ENCODE data around the gene UQCC3. TPM values are rescaled to one million over a fixed set of nuclear protein-coding genes. Genes with fewer than 3 reads are reported as not detected.
A peak's percentile ranks its signal among the peaks of the same experiment; 100 is the strongest.

UQCC3 gene, protein sequence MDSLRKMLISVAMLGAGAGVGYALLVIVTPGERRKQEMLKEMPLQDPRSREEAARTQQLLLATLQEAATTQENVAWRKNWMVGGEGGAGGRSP
- total RNA-seq: 10 to 100 TPM; 13.9 to 23.2 TPM

DNA sequence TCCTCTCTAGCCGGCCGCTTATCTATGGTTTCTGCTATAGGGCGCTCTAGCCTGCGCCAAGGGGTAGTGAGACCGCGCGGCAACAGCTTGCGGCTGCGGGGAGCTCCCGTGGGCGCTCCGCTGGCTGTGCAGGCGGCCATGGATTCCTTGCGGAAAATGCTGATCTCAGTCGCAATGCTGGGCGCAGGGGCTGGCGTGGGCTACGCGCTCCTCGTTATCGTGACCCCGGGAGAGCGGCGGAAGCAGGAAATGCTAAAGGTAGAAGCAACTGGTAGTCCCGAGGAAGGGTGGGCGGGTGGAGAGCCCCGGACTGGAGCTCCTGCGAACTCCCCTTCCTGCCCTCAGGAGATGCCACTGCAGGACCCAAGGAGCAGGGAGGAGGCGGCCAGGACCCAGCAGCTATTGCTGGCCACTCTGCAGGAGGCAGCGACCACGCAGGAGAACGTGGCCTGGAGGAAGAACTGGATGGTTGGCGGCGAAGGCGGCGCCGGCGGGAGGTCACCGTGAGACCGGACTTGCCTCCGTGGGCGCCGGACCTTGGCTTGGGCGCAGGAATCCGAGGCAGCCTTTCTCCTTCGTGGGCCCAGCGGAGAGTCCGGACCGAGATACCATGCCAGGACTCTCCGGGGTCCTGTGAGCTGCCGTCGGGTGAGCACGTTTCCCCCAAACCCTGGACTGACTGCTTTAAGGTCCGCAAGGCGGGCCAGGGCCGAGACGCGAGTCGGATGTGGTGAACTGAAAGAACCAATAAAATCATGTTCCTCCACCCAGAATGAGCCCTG is at the start of gene UQCC3, which contains the start of gene LBHD1:
TSS of gene UQCC3 (plus strand) at position 66 of the 782 bp plus-strand sequence. CDS start at position 139, 73 bp downstream.
TSS of gene LBHD1 (minus strand) at position 660 of the 782 bp plus-strand sequence. CDS start 2,236 bp downstream, outside the sequence.
- TF ChIP-seq, protein P1, sequence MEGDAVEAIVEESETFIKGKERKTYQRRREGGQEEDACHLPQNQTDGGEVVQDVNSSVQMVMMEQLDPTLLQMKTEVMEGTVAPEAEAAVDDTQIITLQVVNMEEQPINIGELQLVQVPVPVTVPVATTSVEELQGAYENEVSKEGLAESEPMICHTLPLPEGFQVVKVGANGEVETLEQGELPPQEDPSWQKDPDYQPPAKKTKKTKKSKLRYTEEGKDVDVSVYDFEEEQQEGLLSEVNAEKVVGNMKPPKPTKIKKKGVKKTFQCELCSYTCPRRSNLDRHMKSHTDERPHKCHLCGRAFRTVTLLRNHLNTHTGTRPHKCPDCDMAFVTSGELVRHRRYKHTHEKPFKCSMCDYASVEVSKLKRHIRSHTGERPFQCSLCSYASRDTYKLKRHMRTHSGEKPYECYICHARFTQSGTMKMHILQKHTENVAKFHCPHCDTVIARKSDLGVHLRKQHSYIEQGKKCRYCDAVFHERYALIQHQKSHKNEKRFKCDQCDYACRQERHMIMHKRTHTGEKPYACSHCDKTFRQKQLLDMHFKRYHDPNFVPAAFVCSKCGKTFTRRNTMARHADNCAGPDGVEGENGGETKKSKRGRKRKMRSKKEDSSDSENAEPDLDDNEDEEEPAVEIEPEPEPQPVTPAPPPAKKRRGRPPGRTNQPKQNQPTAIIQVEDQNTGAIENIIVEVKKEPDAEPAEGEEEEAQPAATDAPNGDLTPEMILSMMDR (IDR thresholded peaks at IDR 0.05): no peak
- H3K9me3 ChIP-seq: no peaks in the 10 kb centered on the region
- peak within 1 kb of the TSS; percentile 96 to 99 for H3K9ac ChIP-seq (ENCODE audit: low read depth in 2 of 2, low read length in 2 of 2)
- H3K27ac ChIP-seq: peak within 1 kb of the TSS; percentile 81
- peak within 1 kb of the TSS; percentile 57 for H3K4me3 ChIP-seq
- H3K36me3 ChIP-seq: no peaks in the 10 kb centered on the region
- no peaks in the 10 kb centered on the region for H3K27me3 ChIP-seq
- peaks cover 21% of the 10 kb centered on the region for H3K4me1 ChIP-seq
- intact Hi-C loops (cut with DNase I): no loop called here
- peak; percentile 88 for DNase-seq

DNA sequence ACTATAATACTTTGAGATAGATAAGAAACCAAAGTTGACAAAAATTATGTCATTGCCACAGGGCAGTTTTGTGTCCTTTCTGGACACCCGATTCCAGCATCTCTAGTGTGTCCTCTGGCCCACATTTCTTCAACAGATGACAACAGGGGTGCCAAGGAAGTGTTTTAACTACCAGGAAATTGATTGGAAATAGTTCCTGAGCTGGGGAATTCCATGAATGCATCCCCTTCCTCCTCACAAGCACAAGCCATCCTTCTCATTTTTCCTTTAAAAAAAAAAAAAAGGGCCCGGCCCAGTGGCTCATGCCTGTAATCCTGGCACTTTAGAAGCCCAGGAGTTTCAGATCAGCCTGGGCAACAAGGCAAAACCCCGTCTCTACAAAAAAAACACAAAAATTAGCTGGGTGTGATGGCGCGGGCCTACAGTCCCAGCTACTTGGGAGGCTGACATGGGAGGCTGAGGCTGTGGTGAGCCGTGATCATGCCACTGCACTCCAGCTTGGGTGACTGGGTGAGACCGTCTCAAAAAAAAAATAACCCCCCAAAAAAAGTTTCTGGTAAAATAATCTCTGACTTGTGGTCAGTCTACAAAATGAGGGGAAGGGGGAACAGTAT is 48.9 kb upstream of the UQCC3 start:
- Histone ChIP-seq H3K4me3 (no peak overlapping the region), H3K36me3 (peaks cover 19% of the 10 kb centered on the region), H3K27ac (peak overlapping the region; percentile 98), H3K4me1 (peaks cover 8% of the 10 kb centered on the region), H3K9ac (ENCODE audit: low read depth in 2 of 2, low read length in 2 of 2) (peak overlapping the region in 1 of 2 donors; percentile 52), H3K9me3 (no peaks in the 10 kb centered on the region), H3K27me3 (no peaks in the 10 kb centered on the region)
- TF ChIP-seq, protein P1 (IDR thresholded peaks at IDR 0.05): no peak
- intact Hi-C loops (cut with DNase I): no loop called here
- DNase-seq: no peak

DNA sequence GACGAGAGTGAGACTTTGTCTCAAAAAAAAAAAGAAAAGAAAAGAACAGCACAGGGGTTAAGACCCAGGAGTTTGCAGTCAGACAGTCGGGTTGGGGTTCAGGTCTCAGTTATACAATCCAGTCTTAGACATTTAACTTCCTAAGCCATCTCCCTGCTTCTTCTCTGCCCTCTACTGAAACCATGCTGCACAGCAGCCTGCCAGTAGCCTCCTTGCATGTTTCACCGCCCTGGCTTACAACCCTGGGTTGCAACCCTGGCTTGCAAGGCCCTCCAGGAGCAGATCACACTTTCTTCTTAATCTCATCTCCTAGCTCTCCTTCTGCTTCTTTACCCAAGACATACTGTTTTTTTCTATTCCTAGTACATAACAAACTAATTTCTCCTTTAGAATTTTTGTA is 43.8 kb upstream of the UQCC3 start:
- intact Hi-C loops (cut with DNase I): no loop called here
- Histone ChIP-seq H3K27me3 (no peaks in the 10 kb centered on the region), H3K36me3 (peaks cover 49% of the 10 kb centered on the region), H3K4me3 (no peak overlapping the region), H3K4me1 (no peaks in the 10 kb centered on the region), H3K9ac (ENCODE audit: low read depth in 2 of 2, low read length in 2 of 2) (no peak overlapping the region), H3K27ac (no peak overlapping the region), H3K9me3 (no peaks in the 10 kb centered on the region)
- TF ChIP-seq, protein P1 (IDR thresholded peaks at IDR 0.05): no peak
- no peak for DNase-seq

DNA sequence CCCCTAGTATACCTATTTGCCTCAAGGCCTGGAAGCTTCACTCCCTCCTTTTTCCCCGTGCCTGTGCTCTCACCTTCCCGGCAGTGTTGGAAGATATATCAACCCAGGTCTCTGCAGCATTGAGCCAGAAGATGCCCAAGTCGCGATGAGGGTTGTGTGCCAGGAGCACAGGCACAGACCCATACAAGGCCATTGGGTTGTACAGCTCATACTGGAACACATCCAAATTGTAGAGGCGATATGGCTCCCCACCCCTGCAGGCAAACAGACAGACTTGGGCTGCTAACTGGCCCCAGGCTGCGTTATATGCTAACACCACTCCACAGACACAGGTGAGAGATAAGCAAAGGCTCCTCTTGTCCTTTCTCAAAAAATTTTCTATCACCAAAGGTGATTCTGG is 39.0 kb upstream of the UQCC3 start:
- H3K36me3 ChIP-seq: peaks cover 36% of the 10 kb centered on the region
- H3K27ac ChIP-seq: no peak overlapping the region
- H3K4me1 ChIP-seq: no peaks in the 10 kb centered on the region
- no peak overlapping the region for H3K9ac ChIP-seq (ENCODE audit: low read depth in 2 of 2, low read length in 2 of 2)
- TF ChIP-seq, protein P1 (IDR thresholded peaks at IDR 0.05): no peak
- no peaks in the 10 kb centered on the region for H3K27me3 ChIP-seq
- intact Hi-C loops (cut with DNase I): no loop called here
- DNase-seq: no peak
- H3K4me3 ChIP-seq: no peak overlapping the region
- H3K9me3 ChIP-seq: no peaks in the 10 kb centered on the region

GRCh38 chr11:62644220-62644619 is 27.3 kb upstream of the UQCC3 start:
- intact Hi-C loops (cut with DNase I): no loop called here
- Histone ChIP-seq H3K27ac (no peak overlapping the region), H3K4me3 (no peak overlapping the region), H3K36me3 (no peaks in the 10 kb centered on the region), H3K27me3 (no peaks in the 10 kb centered on the region), H3K9me3 (no peaks in the 10 kb centered on the region), H3K9ac (ENCODE audit: low read depth in 2 of 2, low read length in 2 of 2) (no peak overlapping the region), H3K4me1 (peaks cover 12% of the 10 kb centered on the region)
- TF ChIP-seq, protein P1 (IDR thresholded peaks at IDR 0.05): no peak
- no peak for DNase-seq
